Neural progenitor cell (in vitro differentiated cells): ENCODE data around the gene KNOP1.

Experiments used
- EZH2 ChIP-seq: fragments of 200-600 bp; sonication (generic); IDR thresholded peaks from 2 replicates; pipeline ENCODE4 v1.6.1; 2017; ENCODE audit warnings: antibody characterized with exemption, mild to moderate bottlenecking, moderate library complexity
- EZH2phosphoT487 ChIP-seq: fragments of 200-600 bp; sonication (generic); IDR thresholded peaks from 2 replicates; pipeline ENCODE4 v1.6.1; 2017; ENCODE audit warnings: antibody characterized with exemption
- TF ChIP-seq, protein P1 (sequence below): fragments of 200-600 bp; sonication (generic); IDR thresholded peaks from 2 replicates; pipeline ENCODE4 v1.5.1; 2017; ENCODE audit warnings: antibody characterized with exemption, mild to moderate bottlenecking

DNA sequence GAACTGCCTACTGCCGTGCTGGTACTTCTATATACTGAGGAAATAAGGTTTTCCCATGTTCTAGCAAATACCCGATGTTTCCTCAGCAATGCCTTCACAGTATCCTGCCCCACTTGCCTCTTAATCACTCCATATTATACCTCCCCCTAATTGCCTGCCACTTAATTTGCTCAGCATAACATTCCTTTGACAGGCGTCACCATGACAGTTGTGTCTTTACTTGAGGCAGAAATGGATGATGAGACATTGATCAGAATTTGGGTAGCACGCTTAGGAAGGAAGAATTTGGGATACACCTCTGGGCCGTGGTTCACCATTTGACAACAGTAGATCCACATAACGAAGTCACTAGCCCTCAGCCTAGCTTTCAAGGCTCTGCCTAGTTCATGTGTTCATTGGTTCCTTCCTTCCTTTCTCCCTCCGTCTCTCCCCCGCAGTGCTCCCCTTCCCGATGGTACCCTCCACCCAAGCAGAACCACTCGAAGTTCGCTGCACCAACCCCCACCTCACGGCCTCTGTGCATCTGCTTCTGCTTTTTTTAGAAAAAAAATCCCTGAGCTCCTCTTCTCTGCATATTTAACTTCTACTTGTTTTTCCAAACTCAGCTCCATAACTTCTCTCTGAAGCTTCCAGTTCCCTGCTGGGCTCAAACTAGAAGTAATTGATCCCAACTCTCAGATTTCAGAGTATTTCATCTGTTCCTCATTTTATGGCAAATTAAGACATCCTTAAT is 19.4 kb upstream of the KNOP1 start:
- TF ChIP-seq EZH2phosphoT487 (no peak), EZH2 (no peak)
- TF ChIP-seq, protein P1, sequence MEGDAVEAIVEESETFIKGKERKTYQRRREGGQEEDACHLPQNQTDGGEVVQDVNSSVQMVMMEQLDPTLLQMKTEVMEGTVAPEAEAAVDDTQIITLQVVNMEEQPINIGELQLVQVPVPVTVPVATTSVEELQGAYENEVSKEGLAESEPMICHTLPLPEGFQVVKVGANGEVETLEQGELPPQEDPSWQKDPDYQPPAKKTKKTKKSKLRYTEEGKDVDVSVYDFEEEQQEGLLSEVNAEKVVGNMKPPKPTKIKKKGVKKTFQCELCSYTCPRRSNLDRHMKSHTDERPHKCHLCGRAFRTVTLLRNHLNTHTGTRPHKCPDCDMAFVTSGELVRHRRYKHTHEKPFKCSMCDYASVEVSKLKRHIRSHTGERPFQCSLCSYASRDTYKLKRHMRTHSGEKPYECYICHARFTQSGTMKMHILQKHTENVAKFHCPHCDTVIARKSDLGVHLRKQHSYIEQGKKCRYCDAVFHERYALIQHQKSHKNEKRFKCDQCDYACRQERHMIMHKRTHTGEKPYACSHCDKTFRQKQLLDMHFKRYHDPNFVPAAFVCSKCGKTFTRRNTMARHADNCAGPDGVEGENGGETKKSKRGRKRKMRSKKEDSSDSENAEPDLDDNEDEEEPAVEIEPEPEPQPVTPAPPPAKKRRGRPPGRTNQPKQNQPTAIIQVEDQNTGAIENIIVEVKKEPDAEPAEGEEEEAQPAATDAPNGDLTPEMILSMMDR, result no peak
